NCI-H2107 treated with DMSO at 0.1 percent for 48 hours (cell line): ENCODE measurements around the gene CGB2.
"Not testable (repeated sequence)": the region's sequence is repeated elsewhere in the genome, so short reads cannot be mapped to it uniquely, and the experiment has no call there.

Experiments
- DNase-seq: peaks from one replicate; lab custom pipeline; 2025; ENCODE audit not compliant: unreplicated experiment; lab: John Stamatoyannopoulos, UW

The CGB2 gene

DNA sequence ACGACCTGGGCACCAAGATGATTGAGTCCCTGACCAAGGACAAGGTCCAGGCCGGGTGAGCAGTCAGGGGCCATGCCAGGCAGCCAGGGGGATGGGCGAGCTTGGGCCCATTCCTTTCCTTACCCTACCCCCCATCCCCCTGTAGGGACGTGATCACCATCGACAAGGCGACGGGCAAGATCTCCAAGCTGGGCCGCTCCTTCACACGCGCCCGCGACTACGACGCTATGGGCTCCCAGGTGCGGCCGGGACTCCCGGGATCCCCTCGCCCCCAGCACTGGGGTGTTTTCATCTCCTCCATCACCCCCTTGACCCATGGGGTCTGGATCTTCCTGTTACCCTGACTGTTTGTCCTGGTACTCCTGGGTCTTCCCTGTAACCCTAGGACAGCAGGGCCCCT, 21.9 kb upstream of the CGB2 start:
- DNase-seq, result no peak

DNA sequence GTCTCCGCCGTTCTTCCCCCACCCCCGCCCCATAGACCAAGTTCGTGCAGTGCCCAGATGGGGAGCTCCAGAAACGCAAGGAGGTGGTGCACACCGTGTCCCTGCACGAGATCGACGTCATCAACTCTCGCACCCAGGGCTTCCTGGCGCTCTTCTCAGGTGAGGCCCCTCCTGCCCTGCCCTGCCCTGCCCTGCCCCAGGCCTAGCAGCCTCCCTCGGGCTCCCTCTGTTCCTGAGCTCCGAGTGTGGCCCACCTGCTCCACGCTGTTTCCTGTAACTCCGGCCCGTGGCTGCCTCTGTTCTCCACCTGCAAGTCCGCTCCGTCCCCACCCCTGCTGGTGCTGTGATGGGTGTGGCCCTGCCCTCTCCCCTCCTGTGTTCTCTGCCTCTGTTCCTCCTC, 21.2 kb upstream of the CGB2 start:
- no peak for DNase-seq

DNA sequence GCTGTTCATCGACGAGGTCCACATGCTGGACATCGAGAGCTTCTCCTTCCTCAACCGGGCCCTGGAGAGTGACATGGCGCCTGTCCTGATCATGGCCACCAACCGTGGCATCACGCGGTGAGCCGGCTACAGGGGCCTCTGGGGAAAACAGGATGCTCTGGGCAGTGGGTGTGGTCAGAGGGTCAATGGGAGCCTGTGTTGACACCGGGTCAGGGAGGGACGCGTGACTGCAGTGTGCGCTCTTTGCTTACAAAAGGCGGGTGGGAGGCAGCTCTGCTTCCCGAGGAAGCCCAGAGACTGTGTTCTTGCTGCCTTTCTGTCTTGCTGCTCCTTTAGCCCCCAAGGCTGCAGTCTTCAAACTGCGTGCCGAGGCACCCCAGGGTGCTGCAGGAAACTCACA, 20.5 kb upstream of the CGB2 start:
- DNase-seq, result no peak

DNA sequence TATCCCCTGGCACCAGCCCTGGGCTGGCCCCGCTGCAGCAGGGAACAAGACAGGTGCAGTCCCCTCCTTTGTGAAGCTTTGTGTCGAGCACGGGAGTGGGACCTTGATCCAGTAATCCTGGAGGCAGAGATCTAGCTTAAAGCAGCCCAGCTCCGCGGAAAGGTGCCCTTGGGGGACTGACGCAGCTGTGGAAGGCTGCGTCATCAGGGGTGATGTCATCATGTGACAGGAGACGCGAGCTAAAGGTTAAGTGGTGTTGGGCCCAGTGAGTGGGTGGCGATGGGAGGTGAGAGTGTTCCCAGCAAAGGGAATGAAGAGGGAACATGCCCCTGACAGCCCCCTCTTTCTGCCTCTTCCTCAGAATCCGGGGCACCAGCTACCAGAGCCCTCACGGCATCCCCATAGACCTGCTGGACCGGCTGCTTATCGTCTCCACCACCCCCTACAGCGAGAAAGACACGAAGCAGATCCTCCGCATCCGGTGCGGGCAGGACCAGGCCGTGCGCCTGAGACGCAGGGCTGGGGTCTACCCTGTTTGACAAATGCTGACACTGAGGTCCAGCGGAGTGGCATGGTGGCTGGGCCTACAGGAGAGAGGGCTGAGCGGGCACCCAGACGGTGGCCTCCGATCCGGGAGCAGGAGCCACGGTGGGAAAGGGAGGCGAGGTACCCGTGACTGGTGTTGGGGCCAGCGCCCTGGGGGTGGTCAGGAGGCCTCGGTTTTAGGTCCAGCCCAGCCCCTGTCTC, 17.4 kb upstream of the CGB2 start:
- DNase-seq, result no peak

DNA sequence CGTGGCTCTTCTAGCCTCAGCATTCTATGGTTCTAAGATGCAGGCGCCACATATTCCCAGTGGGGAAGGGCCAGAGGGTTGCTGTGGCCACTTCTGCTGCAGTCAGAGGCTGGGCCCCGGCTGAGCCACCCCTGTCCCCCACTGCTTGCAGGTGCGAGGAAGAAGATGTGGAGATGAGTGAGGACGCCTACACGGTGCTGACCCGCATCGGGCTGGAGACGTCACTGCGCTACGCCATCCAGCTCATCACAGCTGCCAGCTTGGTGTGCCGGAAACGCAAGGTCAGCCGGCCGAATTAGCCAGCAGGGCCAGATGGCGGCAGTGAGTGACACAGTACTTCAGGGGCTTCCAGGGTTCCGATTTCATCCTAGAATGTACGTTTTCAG, 16.8 kb upstream of the CGB2 start:
- DNase-seq, result no peak

DNA sequence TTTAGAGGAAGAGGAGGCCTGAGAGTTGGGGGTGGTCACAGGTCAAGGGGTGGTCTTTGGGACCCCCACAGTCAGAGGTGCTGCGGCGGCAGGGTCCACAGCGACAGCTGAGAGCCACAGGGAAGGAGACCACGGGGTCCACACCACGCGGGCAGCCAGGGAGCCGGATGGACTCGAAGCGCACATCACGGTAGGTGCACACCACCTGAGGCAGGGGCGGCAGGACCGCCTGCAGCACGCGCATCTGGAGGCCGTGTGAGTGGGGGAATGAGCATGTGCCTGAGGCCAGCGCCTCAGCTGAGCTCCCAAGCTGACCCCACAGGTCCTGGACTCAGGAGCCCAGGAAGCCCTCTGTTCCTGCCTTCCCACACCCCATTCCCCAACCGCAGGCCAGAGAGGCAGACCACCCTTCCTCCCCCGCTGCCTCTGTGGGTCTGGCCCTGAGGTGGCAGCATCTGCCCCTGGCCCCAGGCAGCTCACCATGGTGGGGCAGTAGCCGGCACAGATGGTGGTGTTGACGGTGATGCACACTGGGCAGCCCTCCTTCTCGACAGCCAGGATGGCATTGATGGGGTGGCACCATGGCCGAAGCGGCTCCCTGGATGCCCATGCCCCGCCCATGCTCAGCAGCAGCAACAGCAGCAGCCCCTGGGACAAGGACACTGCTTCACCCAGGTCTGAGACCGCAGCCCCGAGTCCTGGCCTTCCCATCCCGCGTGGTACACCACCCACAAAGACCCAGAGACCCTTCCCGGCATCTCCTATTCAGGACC, 15.4 kb upstream of the CGB2 start:
- no peak for DNase-seq

DNA sequence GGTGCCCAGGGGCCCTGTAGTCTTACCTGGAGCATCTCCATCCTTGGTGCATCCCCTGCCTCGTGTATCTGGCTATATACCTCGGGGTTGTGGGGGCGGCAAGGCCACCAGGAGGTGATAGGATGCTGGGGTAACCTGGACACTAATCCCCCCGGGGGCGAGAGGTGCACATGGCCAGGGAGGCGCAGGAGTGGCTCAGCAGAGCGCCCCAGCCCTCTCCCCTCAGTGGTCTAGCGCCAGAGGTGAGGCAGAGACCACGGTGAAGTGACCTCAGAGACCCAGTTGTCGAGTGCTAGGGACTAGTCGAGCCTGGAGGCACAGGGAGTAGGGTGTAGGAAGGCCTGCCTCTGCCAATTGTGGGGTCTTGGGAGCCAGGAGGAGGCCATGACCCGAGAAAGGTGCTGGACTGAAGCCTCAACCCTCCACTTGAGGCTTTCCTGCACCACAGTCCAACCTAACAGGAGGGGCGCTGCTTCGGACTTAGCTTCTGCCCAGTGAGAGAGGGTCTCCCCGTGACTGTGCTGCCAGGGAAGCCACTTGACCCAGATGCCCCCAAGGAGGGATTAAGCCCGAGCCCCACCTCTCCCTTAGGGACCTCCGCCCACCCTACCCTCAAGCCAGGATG, 14.5 kb upstream of the CGB2 start, which contains the start of gene LHB:
Gene LHB, minus strand, starts transcription at position 51 of the 625 bp plus-strand sequence. Its CDS starts 10 bp downstream, at position 41.
- DNase-seq, result no peak

DNA sequence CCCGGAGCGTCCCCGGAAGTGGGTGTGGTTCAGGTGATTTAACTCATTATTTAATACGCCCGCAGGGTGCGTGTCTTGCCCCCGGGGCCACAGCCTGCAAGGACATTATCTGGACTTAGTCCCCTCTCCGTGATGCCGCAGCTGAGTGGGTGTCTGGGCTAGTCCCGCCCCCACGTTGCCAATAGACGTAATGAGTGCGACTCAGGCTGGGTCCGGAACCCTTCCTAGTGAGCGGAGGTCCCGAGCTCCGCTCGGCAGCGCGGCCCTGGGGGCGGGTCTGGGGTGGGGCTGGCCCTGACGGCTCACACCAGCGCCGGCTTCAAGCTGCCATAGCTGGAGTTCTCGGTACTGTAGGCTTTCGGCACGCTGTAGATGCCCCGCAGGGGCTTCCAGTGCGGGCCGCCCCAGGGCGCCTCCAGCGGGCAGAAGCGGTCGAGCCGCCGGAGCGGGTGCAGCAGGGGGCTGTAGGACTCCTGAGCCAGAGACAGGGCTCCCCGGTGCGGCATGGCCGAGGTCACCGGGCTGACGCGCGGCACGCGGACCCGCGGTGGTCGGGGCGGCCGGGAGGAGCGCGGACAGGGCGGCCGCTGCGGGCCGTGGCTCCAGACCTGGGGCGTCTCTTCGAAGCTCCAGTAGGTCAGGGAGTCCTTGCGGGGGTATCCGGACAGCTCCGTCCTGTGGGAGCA, 13.9 kb upstream of the CGB2 start:
- no peak for DNase-seq

DNA sequence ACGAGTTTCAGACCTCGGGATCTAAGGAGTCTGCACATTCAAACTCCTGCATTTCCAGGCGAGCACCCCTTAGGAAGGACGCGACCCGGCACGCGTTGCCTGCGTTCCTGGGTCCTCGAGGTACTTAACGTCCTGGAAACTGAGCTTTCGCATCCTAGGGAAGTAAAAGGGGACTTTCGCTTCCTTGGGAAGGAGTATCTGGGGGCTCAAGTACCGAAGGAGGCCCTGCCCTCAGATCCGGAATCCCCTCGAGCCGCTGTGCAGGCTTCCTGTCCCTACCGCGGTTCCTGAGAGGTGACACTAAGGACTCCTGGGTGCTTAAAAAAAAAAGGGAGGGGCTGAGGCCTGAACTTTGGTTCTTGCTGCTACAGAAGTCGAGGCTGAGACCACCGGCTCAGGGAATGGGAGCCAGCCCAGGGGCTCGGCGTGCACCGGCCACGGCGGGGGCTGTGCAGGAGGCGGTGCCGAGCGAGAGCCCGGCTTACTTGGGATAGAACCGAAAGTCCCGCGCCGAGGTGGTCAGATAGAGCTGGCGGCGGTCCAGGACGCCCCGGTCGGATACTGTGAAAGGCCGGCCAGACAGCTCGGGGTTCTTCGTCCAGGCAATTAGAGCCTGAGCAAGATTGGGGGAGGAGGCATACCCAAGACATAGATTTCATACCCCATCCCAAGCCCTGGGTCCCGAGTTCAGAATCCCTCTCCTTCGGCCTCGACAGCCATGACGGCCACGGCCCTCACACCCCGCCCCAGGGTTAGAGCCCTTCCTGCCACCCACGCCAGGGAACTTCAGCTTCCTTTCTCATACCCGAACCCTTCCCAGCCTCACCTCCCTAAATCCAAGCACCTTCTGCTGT, 13.1 kb upstream of the CGB2 start:
- not testable (repeated sequence) for DNase-seq

DNA sequence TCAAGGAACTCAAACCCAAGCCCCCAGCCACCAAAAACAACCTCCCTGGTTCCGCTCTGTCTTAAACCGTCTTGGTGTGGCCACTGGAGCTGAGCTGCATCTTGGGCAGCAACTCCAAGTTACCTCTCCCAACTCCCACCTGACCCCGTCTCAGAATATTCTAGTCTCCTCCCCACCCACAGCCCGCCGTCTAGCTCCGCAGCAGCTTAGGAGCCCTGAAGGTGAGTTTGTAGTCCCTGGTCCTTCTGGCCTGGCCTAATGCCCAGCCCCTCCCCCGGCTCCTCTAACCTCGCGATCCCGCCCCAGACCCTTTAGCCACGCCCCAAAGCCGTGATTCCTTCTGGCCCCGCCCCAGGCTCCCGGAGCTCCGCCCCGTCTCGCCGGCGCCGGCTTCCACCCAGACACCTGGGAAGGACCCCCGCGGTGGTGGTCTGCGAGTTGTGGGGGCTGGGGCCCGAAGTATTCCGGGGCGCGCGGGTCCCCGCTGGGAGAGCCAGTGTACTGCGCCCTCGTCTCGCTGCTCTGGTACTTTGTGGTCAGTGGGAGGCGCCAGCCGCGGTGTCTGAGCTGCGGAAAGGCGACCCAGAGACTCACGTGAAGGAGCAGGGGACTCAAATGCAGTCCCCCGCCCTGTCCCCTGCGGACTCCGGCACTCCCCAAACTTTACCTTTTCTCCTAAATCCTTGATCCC, 12.3 kb upstream of the CGB2 start:
- peak; percentile 20 for DNase-seq

DNA sequence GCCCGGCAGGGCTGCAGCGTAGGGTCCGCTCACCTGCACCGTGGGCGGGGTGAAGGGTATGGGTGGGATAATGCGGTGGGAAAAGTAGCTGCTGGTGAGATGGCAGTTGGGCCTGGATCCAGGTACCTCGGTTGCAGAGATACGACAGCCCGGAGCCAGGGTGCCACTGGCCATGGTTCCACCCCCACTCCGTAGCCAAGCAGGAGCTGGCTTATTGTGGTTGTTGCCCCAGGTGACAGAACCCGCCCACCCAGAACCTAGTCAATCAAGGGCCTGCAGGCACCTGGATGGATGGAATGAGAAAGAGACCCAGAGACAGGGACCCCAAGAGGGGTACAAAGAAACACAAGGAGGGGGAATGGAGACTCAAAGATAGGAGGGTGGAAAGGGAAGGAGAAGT, 11.3 kb upstream of the CGB2 start:
- DNase-seq, result no peak

DNA sequence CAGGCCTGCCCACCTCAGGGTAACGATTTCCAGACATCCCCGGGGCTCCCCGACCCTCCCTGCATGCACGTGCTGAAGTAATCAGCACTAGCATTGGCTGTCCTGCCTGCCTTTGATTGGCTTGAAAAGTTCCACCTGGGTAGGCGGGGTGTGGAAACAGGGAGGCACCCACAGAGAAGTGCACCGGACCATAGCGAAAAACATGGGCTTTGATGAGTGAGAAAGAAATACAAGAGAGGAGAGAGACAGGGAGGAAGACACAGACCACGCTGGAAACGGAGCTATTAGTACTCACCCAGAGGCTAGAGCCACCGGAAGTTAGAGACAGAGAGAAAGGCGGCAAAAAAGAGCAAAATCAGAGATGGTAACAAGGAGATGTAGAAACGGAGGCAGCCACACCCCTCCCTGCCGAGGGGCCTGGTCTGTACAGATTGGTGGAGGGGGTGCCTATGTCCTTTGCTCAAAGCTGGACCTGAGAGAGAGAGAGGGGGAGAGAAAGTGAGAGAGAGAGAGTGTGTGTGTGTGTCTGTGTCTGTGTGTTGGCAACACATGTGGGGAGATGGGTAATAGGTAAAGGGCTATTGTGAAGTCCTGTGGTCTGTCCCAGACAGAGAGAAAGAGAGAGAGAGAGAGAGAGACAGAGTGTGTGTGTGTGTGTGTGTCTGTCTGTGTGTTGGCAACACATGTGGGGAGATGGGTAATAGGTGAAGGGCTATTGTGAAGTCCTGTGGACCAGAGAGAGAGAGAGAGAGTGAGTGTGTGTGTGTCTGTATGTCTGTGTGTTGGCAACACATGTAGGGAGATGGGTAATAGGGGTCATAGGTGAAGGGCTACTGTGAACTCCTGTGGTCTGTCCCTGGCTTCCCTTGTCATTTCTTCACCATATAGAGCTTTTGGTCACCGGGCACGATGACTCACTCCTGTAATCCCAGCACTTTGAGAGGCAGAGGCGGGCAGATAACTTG, 10.5 kb upstream of the CGB2 start:
- DNase-seq, result no peak

DNA sequence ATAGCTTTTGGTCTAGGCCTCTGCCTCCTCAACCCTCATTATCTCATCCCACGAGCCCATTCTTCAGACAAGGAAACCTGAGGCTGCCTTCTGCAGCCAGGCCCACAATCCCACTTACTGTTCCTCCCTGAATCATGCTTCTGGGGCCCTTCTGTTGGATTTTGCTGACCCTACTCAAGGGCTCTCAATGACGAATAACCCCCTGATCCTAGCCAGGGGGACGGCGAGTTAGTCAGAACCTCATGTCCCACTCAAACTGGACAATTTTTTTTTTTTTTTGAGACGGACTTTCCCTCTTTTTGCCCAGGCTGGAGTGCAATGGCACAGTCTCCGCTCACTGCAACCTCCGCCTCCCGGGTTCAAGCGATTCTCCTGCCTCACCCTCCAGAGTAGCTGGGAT, 9.6 kb upstream of the CGB2 start:
- no peak for DNase-seq

DNA sequence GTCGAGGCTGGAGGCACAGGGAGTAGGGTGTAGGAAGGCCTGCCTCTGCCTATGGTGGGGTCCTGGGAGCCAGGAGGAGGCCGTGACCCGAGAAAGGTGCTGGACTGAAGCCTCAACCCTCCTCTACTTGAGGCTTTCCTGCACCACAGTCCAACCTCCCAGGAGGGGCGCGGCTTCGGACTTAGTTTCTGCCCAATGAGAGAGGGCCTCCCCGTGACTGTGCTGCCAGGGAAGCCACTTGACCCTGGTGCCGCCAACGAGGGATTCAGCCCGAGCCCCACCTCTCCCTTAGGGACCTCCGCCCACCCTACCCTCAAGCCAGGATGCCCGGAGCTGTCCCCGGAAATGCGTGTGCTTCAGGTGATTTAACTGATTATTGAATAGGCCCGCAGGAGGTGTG, 7.5 kb upstream of the CGB2 start, which contains the start of gene CGB3:
Gene CGB3, minus strand, starts transcription at position 101 of the 400 bp plus-strand sequence. CDS start 362 bp downstream, outside the sequence.
- DNase-seq, result not testable (repeated sequence)

DNA sequence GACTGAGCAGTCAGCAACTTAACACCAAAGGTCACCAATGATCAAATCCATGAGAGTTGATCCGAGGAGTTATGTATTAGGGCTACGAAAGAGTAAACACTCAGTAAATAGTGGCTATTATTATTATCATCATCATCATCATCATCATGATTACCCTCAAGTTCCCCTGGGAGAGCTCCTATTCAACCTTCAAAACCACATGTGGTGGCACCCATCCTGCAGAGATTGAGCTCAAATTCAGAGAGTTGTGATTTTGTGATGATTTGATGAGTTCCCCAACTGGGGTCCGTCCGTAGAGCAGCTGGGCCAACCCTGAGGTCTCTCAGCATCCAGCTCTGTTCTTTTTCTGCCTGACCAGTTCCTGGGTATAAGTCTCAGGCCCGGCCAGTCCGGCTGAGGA, 6.6 kb upstream of the CGB2 start:
- not testable (repeated sequence) for DNase-seq

DNA sequence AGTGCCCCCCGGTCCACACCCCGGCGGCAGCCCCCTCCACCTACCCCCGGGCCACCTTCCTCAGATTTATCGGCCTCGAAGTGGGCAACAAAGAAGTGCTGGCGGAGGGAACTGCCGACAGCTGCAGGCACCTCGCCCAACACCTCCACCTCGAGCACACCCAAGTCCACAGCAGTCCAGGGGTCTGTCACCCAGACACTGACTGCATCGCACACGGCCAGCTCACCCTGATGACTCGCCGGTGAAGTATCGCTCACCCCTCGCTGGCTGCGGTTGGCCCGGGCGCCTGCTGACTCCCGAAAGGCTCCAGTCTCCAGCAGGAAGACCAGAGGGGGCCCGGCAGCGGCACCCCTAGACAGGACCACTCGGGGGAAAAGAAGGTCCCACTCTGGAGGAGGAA, 6.1 kb upstream of the CGB2 start:
- DNase-seq, result not testable (repeated sequence)

DNA sequence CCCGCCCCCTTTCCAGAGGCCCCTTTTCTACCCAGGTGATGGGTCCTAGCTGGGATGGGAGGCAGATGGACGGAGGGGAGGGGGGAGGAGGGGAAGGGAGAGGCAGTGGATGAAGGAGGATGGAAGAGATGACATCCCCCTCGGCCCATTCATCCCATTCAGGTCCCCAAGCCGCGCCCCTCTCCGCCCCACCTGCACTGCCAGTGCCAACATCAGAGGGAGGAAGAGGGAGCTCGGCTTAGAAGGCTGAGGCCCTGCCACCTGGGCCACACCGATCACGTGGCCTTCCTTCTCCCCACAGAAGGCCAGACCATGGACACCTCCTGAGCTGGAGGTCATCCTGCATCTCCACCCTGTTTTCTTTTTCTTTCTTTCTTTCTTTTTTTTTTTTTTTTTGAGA, 3.0 kb upstream of the CGB2 start:
- not testable (repeated sequence) for DNase-seq

DNA sequence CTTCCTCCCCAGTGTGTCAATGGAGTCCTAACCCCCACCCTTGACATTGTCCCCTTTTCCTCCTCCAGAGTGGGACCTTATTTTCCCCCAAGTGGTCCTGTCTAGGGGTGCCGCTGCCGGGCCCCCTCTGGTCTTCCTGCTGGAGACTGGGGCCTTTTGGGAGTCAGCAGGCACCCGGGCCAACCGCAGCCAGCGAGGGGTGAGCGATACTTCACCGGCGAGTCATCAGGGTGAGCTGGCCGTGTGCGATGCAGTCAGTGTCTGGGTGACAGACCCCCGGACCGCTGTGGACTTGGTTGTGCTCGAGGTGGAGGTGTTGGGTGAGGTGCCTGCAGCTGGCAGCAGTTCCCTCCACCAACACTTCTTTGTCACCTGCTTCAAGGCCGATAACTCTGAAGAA, 1.9 kb upstream of the CGB2 start:
- DNase-seq, result not testable (repeated sequence)

DNA sequence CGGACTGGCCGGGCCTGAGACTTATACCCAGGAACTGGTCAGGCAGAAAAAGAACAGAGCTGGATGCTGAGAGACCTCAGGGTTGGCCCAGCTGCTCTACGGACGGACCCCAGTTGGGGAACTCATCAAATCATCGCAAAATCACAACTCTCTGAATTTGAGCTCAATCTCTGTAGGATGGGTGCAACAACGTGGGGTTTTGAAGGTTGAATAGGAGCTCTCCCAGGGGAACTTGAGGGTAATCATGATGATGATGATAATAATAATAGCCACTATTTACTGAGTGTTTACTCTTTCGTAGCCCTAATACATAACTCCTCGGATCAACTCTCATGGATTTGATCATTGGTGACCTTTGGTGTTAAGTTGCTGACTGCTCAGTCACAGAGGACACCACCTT, 1.4 kb upstream of the CGB2 start:
- not testable (repeated sequence) for DNase-seq
